Keratinocyte (primary cell): ENCODE measurements around the gene ELOVL7.

Experiments
- CTCF ChIP-seq, 3 experiments: IDR thresholded peaks in 1 of 3; conservative IDR thresholded peaks in 1 of 3; optimal IDR thresholded peaks in 1 of 3; 2 replicates in 2 of 3; 3 replicates in 1 of 3; pipeline versions ENCODE3 to v1.5.1; 2011; ENCODE audit warnings: low read length in 3 of 3, mild to moderate bottlenecking in 3 of 3, moderate library complexity in 2 of 3, control low read depth in 1 of 3, inconsistent platforms in 1 of 3; ENCODE audit not compliant: insufficient read depth in 2 of 3; ENCODE audit errors: extremely low read depth in 1 of 3
- EZH2 ChIP-seq: IDR thresholded peaks from one replicate; pipeline ENCODE4 v1.6.1; 2012; ENCODE audit warnings: inconsistent platforms, mild to moderate bottlenecking, low read length, moderate library complexity

DNA sequence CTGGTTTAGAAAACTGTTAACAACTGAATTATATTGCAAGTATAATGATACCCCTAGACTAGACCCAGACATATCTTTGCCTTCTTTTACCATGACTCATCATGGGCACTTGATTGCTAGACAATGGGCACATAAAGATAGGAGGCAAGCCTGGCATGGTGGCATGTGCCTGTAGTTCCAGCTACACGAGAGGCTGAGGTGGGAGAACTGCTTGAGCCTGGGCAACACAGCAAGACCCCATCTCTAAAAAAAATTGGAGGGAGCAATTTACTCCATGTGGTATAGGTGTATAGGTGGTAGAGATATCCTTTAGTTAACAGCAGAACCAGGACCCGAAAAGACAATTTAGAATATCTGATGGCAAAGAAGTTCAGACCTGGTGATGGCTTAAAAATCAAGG, 51.6 kb downstream of the ELOVL7 start:
- TF ChIP-seq CTCF (optimal IDR thresholded peaks at IDR 0.05 in 1 of 3, IDR thresholded peaks at IDR 0.05 in 1 of 3, conservative IDR thresholded peaks at IDR 0.05 in 1 of 3; ENCODE audit: extremely low read depth in 1 of 3, insufficient read depth in 2 of 3, low read length in 3 of 3) (no peak), EZH2 (no peak)
